ENCODE data around the gene CPT2.

DNA sequence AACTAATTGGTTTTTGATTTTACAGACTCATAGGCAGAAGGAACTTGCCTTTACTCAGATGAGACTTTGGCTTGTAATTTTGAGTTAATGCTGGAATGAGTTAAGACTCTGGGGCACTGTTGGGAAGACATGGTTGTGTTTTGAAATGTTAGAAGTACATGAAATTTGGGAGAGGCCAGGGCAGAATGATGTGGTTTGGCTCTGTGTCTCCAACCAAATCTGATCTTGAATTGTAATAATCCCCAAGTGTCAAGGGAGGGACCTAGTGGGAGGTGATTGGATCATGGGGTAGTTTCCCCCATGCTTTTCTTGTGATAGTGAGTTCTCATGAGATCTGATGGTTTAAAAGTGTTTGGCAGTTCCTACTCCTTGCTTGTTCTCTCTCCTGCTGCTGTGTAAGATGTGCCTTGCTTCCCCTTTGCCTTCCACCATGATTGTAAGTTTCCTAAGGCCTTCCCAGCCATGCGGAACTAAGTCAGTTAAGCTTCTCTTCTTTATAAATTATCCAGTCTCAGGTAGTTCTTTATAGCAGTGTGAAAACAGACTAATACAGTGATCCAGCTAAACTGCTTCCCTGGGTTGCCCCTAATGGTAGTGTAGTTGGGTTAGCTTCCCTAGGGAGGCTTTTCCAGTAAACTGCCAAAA lies 10.2 kb downstream of the CPT2 start:
- TF ChIP-seq CHD2 (IDR thresholded peaks at IDR 0.05; ENCODE audit: low read depth, low read length) (no peak), POLR2AphosphoS5 (IDR thresholded peaks at IDR 0.05; ENCODE audit: control insufficient read depth, insufficient read depth, low read depth, low read length) (no peak), SREBF2 (CRISPR knock-in tag; IDR thresholded peaks at IDR 0.05) (no peak), ZNF347 (CRISPR knock-in tag; IDR thresholded peaks at IDR 0.05; ENCODE audit: low read depth) (no peak), GATAD2B (IDR thresholded peaks at IDR 0.05; ENCODE audit: borderline replicate concordance) (no peak), RCOR1 (IDR thresholded peaks at IDR 0.05; ENCODE audit: borderline replicate concordance in 1 of 2, low read depth in 2 of 2, low read length in 2 of 2) (no peak), FOXM1 (IDR thresholded peaks at IDR 0.05; ENCODE audit: low read depth) (no peak), FOXM1 (CRISPR knock-in tag; IDR thresholded peaks at IDR 0.05; ENCODE audit: low read depth) (no peak)
- TF ChIP-seq, protein P1, sequence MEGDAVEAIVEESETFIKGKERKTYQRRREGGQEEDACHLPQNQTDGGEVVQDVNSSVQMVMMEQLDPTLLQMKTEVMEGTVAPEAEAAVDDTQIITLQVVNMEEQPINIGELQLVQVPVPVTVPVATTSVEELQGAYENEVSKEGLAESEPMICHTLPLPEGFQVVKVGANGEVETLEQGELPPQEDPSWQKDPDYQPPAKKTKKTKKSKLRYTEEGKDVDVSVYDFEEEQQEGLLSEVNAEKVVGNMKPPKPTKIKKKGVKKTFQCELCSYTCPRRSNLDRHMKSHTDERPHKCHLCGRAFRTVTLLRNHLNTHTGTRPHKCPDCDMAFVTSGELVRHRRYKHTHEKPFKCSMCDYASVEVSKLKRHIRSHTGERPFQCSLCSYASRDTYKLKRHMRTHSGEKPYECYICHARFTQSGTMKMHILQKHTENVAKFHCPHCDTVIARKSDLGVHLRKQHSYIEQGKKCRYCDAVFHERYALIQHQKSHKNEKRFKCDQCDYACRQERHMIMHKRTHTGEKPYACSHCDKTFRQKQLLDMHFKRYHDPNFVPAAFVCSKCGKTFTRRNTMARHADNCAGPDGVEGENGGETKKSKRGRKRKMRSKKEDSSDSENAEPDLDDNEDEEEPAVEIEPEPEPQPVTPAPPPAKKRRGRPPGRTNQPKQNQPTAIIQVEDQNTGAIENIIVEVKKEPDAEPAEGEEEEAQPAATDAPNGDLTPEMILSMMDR (IDR thresholded peaks at IDR 0.05 in 2 of 3, conservative IDR thresholded peaks at IDR 0.05 in 1 of 3; ENCODE audit: insufficient read depth in 2 of 3, low read depth in 1 of 3, low read length in 3 of 3), result no peak
- TF ChIP-seq, protein P2, sequence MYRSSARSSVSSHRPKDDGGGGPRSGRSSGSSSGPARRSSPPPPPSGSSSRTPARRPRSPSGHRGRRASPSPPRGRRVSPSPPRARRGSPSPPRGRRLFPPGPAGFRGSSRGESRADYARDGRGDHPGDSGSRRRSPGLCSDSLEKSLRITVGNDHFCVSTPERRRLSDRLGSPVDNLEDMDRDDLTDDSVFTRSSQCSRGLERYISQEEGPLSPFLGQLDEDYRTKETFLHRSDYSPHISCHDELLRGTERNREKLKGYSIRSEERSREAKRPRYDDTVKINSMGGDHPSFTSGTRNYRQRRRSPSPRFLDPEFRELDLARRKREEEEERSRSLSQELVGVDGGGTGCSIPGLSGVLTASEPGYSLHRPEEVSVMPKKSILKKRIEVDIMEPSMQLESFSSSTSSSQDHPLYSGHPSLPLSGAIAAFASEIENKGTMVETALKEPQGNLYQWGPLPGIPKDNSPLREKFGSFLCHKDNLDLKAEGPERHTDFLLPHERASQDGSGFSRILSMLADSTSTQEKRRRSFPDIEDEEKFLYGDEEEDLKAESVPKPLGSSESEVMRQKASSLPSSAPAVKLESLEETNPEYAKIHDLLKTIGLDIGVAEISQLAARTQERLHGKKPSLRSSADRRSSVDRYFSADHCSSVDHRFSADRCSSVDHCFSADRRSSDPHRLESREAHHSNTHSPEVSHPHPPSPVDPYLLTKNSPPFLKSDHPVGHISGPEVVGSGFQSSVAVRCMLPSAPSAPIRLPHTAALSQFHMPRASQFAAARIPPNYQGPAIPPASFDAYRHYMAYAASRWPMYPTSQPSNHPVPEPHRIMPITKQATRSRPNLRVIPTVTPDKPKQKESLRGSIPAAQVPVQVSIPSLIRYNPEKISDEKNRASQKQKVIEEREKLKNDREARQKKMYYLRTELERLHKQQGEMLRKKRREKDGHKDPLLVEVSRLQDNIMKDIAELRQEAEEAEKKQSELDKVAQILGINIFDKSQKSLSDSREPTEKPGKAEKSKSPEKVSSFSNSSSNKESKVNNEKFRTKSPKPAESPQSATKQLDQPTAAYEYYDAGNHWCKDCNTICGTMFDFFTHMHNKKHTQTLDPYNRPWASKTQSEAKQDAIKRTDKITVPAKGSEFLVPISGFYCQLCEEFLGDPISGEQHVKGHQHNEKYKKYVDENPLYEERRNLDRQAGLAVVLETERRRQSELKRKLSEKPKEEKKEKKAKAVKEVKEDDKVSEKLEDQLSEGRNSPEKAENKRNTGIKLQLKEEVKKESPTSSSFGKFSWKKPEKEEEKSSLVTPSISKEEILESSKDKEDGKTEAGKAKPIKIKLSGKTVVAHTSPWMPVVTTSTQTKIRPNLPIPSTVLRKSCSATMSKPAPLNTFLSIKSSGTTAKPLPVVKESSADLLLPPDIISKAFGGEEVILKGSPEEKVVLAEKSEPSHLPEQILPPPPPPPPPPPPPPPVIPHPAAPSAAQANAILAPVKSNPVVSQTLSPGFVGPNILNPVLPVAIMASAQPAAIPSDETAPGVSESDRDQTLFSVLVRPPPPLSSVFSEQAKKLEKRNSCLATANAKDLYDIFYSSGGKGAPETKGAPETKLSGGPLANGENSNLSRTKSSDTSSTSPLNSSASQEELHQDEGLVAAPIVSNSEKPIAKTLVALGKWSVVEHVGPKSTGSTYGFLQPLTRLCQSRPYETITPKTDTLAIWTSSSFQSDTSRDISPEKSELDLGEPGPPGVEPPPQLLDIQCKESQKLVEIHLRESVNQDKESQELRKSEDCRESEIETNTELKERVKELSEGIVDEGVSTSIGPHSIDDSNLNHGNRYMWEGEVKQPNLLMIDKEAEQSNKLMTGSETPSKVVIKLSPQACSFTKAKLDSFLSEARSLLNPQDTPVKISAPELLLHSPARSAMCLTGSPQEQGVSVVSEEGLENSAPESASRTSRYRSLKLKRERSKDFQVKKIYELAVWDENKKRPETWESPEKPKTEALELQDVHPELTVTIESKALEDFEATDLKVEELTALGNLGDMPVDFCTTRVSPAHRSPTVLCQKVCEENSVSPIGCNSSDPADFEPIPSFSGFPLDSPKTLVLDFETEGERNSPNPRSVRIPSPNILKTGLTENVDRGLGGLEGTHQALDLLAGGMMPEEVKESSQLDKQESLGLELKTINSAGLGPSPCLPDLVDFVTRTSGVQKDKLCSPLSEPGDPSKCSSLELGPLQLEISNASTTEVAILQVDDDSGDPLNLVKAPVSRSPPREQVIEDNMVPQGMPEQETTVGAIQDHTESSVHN (IDR thresholded peaks at IDR 0.05; ENCODE audit: borderline replicate concordance in 1 of 2, low read depth in 1 of 2), result no peak
